ENCODE measurements around the gene NAA10.

- TF ChIP-seq CTCF (IDR thresholded peaks at IDR 0.05): no peak
- TF ChIP-seq POLR2A (IDR thresholded peaks at IDR 0.05): no peak
These were observed 15.3 kb upstream of the NAA10 start for GRCh38 chrX:153950127-153950526.

Data from tibial nerve (tissue), 3 donors.